ENCODE results near the gene BCL2L2.

The BCL2L2 gene

GRCh38 chr14:23301288-23301968 is 5.2 kb upstream of the BCL2L2 start:
- peak overlapping the region; percentile 85 for H3K4me3 ChIP-seq (ENCODE audit: low read length)
- peak; percentile 98 for DNase-seq (ENCODE audit: low read depth)

GRCh38 chr14:23301969-23302289 is 4.7 kb upstream of the BCL2L2 start:
- H3K4me3 ChIP-seq (ENCODE audit: low read length) = peak overlapping the region; percentile 74
- DNase-seq (ENCODE audit: low read depth) = no peak
- TF ChIP-seq CTCF (conservative IDR thresholded peaks at IDR 0.05; ENCODE audit: low read length) = no peak

More at GRCh38 chr14:23301288-23301968, 5.2 kb upstream of the BCL2L2 start:
- TF ChIP-seq CTCF (conservative IDR thresholded peaks at IDR 0.05; ENCODE audit: low read length) = peak; percentile 57

- H3K4me3 ChIP-seq (ENCODE audit: low read length) = peak within 1 kb of the TSS; percentile 74
- TF ChIP-seq CTCF (conservative IDR thresholded peaks at IDR 0.05; ENCODE audit: low read length) = no peak
- peak; percentile 36 for DNase-seq (ENCODE audit: low read depth)
These were observed 4.1 kb upstream of the BCL2L2 start, which contains the start of gene PPP1R3E for GRCh38 chr14:23302290-23303225. Gene PPP1R3E (minus strand): TSS chr14:23302859. CDS start chr14:23302576, 283 bp downstream.

GRCh38 chr14:23307146-23307530 is 505 bp downstream of the BCL2L2 start:
- TF ChIP-seq CTCF (conservative IDR thresholded peaks at IDR 0.05; ENCODE audit: low read length) = no peak
- no peak for DNase-seq (ENCODE audit: low read depth)
- peak overlapping the region; percentile 95 for H3K4me3 ChIP-seq (ENCODE audit: low read length)

- DNase-seq (ENCODE audit: low read depth) = no peak
- peak overlapping the region; percentile 95 for H3K4me3 ChIP-seq (ENCODE audit: low read length)
- TF ChIP-seq CTCF (conservative IDR thresholded peaks at IDR 0.05; ENCODE audit: low read length) = no peak
These were observed 1.3 kb downstream of the BCL2L2 start for GRCh38 chr14:23307687-23308644.

- no peak for DNase-seq (ENCODE audit: low read depth)
- H3K4me3 ChIP-seq (ENCODE audit: low read length) = peak overlapping the region; percentile 95
- TF ChIP-seq CTCF (conservative IDR thresholded peaks at IDR 0.05; ENCODE audit: low read length) = no peak
These were observed 2.2 kb downstream of the BCL2L2 start for GRCh38 chr14:23308721-23309445.
